HG03378 (cell line): Measurements from ENCODE around the gene GLYATL3.

Source experiments
- ATAC-seq: cut with Tn5 transposase; IDR thresholded peaks from one replicate; pipeline ENCODE4 v1.9.1; 2021; ENCODE audit warnings: mild to moderate bottlenecking, moderate library complexity; ENCODE audit not compliant: unreplicated experiment

Gene GLYATL3

DNA sequence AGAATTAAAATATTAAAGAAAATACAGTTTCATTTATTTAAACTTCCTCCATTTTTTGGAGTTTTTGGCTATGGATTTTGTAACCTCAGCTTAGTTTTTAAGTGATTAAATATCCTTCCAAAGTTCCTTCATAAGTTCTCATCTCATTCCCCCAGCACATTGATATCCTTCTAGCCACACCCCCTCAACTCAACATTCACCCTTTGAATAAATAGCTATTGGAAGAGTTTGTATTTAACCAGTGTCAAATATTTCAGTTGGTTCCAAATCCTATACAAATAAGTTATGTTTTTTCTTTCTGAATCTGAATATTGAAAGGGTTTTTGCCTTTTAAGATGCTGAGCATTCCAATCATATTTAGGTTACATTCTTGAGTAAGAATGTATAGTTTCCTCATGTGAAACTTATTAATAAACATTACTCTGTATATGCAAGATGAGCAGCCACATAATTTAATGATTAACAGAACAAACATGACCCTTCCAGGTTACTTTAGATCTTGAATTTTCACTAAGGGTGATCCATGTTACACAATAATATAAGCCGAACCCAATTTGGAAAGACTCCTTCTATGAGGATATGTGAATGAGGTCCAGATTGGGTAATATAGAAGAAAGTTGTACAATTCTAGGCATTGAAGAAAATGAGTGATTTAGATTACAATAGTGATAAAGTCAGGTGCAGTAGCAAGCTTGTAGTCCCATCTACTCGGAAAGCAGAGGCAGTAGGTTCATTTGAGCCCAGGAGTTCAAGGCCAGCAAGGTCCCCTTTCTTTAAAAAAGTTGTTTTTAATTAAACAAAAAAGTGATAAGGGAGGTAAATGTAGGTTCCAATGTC, 13.6 kb downstream of the GLYATL3 start:
- ATAC-seq = no peak

DNA sequence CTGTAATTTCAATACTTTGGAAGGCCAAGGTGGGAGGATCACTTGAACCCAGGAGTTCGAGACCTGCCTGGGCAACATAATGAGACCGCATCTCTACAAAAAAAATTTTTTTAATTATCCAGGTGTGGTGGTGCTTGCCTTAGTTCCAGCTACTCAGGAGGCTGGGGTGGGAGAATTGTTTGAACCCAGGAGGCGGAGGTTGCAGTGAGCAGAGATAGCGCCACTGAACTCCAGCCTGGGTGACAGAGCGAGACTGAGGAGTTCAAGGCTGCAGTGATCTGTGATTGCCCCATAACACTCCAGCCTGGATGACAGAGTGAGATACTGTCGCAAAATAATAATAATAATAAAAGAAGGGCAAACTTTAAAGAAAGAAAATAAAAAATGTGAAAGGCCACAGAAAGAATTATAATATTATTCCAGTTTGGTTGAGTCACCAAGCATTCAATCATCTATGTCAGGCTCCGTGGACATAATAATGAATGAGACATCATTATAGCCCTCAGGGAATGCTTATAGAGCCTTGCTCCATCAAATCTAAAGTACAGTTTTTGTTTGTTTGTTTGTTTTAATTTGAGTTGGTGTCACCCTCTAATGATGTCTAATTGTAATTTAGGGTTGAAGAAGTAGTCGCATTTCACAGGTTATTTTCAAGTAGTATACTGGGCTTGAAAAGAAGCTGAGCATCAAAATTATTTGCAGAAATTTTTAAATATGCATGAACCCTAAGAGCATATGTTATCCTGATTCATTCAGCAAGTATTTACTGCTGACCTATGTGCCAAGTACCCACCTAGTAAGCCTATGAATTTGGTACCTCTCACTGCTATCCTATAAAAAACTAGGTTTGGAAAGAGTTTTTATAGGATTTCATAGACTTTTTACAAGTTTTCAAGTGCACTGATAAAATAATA, 15.1 kb downstream of the GLYATL3 start:
- ATAC-seq = no peak

DNA sequence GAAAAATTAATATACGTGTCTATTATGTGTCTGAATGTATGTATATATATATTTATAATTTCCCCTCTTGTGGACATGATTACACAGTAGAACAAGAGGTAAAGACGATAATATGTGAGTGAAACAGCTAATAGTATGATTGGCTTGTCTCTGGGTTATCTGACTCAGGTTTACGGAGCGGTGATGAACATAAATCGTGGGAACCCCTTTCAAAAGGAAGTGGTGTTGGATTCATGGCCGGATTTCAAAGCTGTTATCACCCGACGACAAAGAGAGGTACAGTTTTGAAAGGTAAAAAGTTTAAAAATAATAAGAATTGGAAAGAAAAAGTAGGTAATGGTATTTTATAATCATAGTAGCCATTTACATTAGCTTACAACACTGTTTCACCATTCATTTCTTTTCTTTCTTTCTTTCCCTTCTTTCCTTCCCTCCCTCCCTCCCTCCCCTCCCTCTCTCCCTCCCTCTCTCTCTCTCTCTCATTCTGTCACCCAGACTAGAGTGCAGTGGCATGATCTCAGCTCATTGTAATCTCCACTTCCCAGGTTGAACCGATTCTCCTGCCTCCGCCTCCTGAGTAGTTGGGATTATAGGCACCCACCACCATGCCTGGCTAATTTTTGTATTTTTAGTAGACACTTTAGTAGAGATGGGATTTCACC, 15.9 kb downstream of the GLYATL3 start:
- no peak for ATAC-seq

DNA sequence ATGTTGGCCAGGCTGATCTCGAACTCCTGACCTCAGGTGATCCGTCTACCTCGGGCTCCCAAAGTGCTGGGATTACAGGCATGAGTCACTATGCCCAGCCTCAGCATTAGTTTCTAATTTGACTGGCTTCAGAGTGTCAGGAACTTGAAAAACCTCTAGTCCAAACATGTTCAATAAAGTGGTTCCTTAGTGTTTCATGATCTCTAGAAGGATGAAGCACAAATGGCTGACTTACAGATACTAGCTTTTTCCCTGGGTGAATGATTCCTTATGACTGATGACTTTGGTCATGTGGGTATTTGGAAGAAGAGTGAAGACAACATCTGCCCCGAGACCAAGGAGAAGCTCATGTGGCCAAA, 16.4 kb downstream of the GLYATL3 start:
- ATAC-seq = no peak

DNA sequence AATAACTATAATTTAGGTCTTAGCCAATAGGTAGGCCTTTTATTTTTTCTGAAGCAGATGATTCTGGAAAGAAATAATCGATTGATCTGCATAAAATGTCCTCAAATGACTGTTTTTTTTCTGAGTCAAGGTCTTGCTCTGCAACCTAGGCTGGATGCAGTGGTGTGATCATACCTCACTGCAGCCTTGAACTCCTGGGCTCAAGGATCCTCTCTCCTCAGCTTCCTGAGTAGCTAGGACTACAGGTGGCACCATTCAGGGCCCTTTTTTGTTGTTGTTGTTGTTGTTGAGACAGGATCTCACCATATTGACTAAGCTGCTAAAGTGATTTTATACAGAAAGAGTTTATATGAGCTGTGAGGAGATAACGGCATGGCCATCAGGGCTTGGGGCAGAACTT, 18.2 kb downstream of the GLYATL3 start:
- no peak for ATAC-seq

DNA sequence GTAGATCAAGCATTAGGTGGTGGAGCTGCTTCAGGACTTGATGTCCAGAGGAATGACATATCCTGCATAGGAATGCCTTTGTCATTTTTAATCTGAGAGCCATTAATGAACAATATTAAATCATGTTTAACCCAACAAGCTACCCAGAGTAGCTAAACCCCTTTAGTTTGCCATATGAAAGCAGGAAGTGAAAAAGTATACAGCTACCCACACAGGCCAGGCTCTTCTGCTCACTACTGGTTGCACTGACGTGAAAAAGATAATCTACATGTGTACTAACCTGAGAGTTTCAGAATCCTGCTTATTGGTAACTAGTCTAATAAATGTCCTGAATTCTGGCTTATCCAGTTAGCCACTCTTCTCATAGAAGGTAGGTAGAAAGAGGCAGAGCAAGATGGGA, 19.9 kb downstream of the GLYATL3 start:
- peak; percentile 89 for ATAC-seq

DNA sequence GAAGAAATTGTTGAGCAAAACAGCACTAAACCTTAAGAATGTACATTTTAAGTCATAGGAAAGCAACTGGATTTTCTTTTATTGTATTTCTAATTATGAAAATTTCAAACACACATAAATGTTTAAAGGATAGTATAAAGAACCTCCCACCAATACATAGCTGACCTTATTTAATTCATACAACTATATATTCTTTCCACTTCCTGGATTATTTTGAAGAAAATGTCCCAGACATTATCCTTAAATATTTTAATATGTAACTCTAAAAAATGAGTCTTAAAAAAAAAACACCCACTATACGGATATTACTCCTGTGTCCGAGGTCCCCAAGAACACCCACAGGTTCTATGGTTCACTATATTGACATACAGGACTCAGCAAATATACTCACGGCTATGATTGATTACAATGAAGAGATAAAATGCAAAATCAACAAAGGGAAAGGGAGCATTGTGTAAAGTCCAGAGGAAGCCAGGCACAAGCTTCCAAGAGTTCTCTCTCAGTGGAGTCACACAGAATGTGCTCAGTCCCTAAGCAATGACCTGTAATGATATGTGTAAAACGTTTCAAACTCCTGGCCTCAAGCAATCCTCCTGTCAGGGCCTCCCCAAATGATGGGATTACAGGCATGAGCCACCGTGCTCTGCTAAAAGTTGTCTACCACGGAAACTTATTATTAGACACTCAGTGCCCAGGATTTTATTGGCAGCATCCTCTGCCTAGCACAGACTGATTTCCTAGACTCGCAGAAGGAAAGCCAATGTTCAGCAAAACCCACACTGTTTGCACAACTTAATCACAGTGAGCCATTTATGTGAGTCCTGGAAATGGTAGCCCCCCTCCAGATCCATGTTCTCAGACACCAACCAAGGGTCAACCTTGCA, 23.2 kb downstream of the GLYATL3 start:
- ATAC-seq = no peak

DNA sequence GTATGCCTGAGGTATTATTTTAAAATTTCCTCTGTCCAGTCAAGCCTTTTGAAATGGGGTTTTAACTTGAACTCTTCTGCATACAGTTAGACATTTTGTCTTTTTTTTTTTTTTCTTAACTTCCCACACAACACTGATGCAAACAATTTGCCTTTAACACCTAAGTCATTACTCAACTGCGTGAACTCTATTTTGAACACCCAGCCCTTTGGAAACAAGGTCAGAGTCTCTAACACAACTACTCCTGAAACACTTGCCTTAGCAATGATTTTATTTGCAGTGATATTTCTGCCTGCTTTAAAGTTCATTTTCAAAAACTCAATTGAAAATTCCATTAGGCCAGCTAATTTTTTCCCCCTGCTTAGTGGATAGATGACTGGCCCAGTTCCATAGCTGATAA, 24.2 kb downstream of the GLYATL3 start:
- no peak for ATAC-seq

DNA sequence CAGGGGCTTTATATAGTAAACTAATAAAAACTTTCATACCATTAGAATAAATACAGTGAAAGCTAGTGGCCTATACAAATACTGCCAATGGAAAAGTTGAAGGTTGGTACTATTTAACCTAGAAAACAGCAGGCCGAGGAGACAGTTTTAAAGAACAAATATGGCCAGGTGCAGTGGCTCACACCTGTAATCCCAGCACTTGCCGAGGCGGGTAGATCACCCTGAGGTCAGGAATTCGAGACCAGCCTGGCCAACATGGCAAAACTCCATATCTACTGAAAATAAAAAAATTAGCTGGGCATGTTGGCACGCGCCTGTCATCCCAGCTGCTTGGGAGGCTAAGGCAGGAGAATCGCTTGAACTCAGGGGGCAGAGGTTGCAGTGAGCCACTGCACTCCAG, 24.8 kb downstream of the GLYATL3 start:
- ATAC-seq = no peak

DNA sequence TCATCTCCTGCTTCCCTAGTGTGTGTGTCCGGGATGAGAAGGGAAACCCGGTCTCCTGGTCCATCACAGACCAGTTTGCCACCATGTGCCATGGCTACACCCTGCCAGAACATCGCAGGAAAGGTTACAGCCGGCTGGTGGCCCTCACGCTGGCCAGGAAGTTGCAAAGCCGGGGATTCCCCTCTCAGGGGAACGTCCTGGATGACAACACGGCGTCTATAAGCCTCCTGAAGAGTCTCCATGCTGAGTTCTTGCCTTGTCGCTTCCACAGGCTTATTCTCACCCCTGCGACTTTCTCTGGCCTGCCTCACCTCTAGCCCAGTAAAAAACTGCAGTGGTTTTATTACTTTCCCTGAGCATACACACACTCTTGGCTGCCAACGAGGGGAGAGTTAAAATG, 26.9 kb downstream of the GLYATL3 start:
- ATAC-seq = no peak

DNA sequence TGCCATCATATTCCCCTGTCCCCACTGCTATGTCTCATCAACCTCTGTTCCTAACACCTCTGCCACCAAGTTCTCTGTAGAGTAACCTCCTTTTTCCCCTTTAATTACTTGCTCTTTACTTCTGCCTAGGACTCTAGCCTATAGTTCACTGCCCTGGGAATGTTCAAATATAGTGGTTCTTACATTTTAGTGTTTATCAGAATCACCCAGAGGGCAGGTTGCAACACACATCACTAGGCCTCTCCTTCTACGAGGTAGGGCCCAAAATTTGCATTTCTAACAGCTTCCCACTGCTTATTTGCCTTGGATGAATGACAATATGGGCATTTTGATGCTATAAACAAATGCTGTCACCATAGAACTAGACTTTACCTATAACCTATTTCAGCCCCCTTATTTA, 27.6 kb downstream of the GLYATL3 start:
- no peak for ATAC-seq

DNA sequence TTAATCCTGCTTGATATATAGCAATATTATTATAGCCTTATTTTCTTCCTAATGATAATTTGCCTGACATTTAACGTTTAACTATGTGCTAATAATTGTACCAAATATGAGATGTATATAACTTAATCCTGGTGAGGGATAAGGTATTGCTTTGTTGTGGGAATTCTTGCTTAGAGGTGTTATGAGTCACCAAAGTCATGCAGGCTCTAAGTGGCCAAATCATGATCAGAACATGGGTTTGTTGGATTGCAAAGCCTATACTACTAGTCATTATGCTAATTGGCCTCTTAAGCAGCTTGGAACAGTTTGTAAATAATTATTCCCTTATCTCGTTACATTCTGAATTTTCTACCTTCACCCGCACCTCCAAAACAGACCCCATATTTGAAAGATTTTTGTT, 28.8 kb downstream of the GLYATL3 start:
- no peak for ATAC-seq

DNA sequence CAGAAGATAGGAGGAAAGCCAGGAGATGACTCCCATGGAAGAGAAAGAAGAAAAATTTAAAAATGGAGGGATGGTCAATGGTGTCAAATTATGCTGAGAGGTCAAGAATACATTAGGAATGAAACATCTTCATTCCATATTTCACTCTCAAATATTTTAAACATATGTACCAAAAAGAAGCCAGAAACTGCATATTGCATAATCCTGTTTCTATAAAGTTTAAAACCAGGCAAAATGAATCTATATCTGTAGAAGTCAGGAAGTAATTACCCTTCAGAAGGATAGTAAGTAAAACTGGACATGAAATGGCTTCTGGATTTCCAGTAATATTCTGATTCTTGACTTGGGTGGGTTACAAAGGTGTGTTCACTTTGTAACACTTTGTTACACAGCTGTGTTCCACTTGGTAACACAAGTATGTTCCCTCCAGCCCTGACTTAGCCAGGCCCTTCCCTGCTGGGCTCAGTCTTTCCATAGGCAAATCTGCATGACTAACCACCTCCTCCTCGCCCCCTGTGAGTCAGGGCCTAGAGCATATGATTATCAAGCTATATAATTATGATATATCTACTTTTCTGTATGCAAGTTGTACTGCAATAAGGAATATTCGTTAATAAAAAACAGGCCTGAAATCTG, 30.5 kb downstream of the GLYATL3 start:
- no peak for ATAC-seq

DNA sequence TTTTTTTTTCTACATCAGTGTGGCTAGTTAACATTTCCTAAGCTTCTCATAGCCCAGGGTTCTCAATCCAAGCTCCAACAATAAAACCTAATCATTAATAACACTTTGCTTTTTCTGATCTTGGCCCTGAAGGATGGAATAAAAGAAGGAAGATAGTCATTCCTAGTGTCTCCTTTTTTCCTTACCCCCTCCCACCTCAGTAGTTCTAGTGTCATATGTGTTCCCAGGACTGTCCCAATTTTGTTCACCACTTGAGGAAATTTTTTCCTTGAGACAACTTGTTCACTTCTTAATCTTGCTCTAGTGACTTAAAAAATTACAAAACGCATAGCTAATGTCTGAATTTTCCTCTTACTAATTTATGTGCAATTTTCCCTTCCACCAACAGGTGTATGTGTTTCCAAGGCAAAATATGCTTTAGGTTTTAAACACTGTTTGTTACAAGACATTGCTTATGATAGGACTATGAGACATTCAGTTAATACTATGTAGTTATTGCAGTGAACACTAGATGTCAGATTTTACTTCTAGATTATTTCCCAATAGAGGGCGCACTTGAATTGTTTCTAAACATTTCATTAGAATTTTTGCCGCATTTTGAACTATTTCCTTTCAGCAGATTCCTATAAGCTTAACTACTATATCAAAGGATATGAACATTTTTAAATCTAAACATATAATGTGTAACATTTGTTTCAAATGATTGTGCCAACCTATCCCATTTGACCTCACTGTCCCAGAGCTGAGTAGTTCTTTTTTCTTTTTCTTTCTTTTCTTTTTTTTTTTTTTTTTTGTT, 32.2 kb downstream of the GLYATL3 start:
- ATAC-seq = peak; percentile 97

DNA sequence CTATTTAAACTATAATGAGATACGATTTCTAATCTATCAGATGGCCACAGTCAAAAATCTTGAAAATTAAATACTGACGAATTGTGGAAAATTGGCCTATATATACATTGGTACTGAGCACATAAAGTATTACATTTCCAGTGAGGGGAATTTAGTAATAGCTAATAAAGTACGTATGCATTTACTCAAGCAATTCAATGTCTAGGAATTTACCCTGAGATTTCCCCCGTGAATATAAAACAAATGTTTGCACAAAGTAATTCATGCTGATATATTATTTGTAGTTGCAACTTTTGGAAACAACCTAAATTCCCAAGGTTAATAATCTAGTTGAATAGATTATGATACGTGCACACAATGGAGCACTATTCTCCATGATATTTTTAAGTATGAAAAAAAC, 36.1 kb downstream of the GLYATL3 start:
- no peak for ATAC-seq

DNA sequence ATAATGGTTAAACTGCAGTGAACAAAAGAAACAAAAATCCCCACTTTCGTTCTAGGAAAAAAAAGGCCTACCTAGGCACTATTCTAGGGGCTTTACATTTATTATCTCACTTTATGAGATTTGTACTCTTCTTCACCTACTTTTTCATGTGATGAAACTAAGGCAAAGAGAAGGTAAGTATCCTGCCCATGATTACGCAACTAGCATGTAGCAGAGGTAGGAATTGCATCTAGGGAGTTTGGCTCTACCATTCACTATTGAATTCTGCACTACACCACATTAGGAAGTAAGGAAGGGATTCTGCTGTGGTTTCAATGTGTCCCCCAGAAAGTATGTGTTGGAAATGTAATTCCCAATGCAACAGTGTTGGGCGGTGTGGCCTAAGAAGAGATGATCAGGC, 39.4 kb downstream of the GLYATL3 start:
- ATAC-seq = no peak

DNA sequence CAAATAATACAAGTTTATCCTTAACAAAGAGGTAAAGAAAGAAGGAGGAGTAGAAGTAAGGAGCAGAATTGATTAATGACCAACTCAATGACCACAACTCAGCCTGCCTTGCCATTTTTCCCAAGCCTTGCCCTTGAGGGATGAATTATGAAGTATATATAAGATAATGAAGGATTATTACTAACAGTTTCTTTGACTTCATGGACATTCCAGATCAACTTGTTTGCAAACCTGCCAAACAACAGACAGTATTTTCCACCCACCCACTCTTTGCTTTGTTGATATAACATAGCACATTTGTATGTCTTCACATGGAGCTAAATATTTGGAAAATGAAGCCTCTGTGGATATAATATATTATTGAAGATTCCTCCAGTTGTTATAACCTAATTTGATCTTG, 40.9 kb downstream of the GLYATL3 start:
- no peak for ATAC-seq

DNA sequence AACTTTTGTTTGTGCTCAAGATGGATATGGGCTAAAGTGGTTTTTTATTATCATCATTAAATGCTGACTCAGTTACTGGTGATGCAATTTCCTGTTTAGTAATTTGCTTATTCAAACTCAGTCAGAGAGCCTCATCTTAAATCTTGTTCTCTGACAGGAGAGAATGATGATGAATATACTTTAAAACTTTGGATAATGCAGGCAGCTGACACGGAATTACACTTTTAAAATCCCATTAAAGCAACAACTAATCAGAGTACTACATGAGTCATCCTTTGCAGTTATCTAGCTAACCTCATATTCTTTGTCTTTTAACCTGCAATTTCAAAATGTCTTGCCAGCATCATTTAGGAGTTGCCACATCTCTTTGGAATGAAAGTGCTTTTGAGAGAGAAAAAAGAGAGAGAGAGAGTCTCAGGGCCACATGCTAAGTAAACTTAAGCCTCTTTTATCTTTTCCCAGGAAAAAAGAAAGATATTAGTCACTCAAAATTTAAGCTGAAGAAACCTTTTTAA, 41.5 kb downstream of the GLYATL3 start:
- ATAC-seq = no peak

DNA sequence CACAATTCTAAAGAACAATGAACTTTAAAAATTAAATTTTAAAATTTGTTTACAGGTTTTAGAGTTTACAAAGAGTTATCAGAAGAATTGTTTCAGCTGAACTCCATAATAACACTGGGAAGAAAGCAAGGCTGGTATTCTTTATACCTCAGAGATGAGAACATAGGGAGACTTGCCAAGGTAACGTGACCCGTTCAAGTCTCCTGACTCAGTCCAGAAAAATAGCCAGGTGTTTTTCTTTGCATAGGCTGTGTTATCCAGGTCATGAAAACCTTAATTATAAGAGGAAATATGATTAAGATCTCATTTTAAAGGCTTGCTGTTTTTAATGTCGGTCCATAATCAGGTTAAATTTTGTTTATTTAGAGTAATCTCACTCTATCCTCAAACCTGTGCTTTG, 42.2 kb downstream of the GLYATL3 start:
- no peak for ATAC-seq
